Neural cell (in vitro differentiated cells): ENCODE data around the gene ZNF618. TPM values are rescaled to one million over a fixed set of nuclear protein-coding genes. Genes with fewer than 3 reads are reported as not detected.

ENCODE experiments used
- H2AFZ ChIP-seq: fragments of 200-600, 300-800 bp; sonication (generic), shearing (Covaris generic); 2 replicates; pipeline ENCODE4 v1.6.0; 2014; ENCODE audit warnings: low read depth, mild to moderate bottlenecking, antibody characterized with exemption, low read length, moderate library complexity
- H3F3A ChIP-seq: fragments of 200-600 bp; shearing (Covaris generic); 2 replicates; pipeline ENCODE4 v1.6.1; 2016; ENCODE audit warnings: mild to moderate bottlenecking, moderate library complexity, mixed read lengths, antibody characterized with exemption, low read length; ENCODE audit not compliant: insufficient read depth, poor library complexity, severe bottlenecking
- H3K27ac ChIP-seq: fragments of 200-600, 300-800 bp; sonication (generic), shearing (Covaris generic); 2 replicates; pipeline ENCODE4 v1.5.1; 2014; ENCODE audit warnings: mild to moderate bottlenecking, low read length, moderate library complexity
- H3K27me3 ChIP-seq: fragments of 300-800, 200-600 bp; sonication (generic), shearing (Covaris generic); 2 replicates; pipeline ENCODE4 v1.6.0; 2014; ENCODE audit warnings: mild to moderate bottlenecking, low read depth, low read length, moderate library complexity; ENCODE audit not compliant: insufficient read depth
- H3K36me3 ChIP-seq: fragments of 300-800, 200-600 bp; sonication (generic), shearing (Covaris generic); 2 replicates; pipeline ENCODE4 v1.5.1; 2014; ENCODE audit warnings: mild to moderate bottlenecking, antibody characterized with exemption, low read length, moderate library complexity; ENCODE audit not compliant: insufficient read depth
- H3K4me2 ChIP-seq: fragments of 300-800, 200-600 bp; sonication (generic), shearing (Covaris generic); 2 replicates; pipeline ENCODE4 v1.6.0; 2014; ENCODE audit warnings: mild to moderate bottlenecking, low read length
- H3K4me3 ChIP-seq: fragments of 300-800, 200-600 bp; sonication (generic), shearing (Covaris generic); 2 replicates; pipeline ENCODE4 v1.5.1; 2014; ENCODE audit warnings: mild to moderate bottlenecking, low read length, moderate library complexity
- H3K79me2 ChIP-seq: fragments of 200-600 bp; shearing (Covaris generic); replicated peaks from 2 replicates; pipeline ENCODE4 v1.6.0; 2014; ENCODE audit warnings: mild to moderate bottlenecking, low read length, moderate library complexity; ENCODE audit not compliant: insufficient read depth
- H3K9ac ChIP-seq: fragments of 300-800, 200-600 bp; sonication (generic), shearing (Covaris generic); 2 replicates; pipeline ENCODE4 v1.6.1; 2016; ENCODE audit warnings: mild to moderate bottlenecking, low read length, mixed read lengths
- H3K9me2 ChIP-seq: fragments of 200-600 bp; shearing (Covaris generic); 2 replicates; pipeline ENCODE4 v1.6.1; 2016; ENCODE audit warnings: mild to moderate bottlenecking, low read length, mixed read lengths; ENCODE audit not compliant: insufficient read depth
- H3K9me3 ChIP-seq: fragments of 200-600, 300-800 bp; sonication (generic), shearing (Covaris generic); 2 replicates; pipeline ENCODE4 v1.6.1; 2016; ENCODE audit warnings: mild to moderate bottlenecking, mixed run types, low read length, moderate library complexity, mixed read lengths
- H4K20me1 ChIP-seq: fragments of 200-600 bp; shearing (Covaris generic); 2 replicates; pipeline ENCODE4 v1.6.1; 2016; ENCODE audit warnings: mild to moderate bottlenecking, mixed run types; ENCODE audit not compliant: insufficient read depth
- EP300 ChIP-seq: fragments of 450-650 bp; conservative IDR thresholded peaks from 2 replicates; pipeline ENCODE4 v1.6.1; 2014; ENCODE audit warnings: antibody characterized with exemption, mild to moderate bottlenecking, moderate library complexity; ENCODE audit not compliant: poor library complexity, severe bottlenecking
- EZH2 ChIP-seq: fragments of 200-600, 300-800 bp; shearing (Covaris generic), sonication (generic); IDR thresholded peaks from 2 replicates; pipeline ENCODE4 v1.6.1; 2014; ENCODE audit warnings: antibody characterized with exemption, low read length, borderline replicate concordance, mild to moderate bottlenecking; ENCODE audit not compliant: insufficient read depth, poor library complexity, severe bottlenecking
- MXI1 ChIP-seq: fragments of 450-650 bp; conservative IDR thresholded peaks from 2 replicates; pipeline ENCODE4 v1.6.1; 2014; ENCODE audit warnings: antibody characterized with exemption, mild to moderate bottlenecking; ENCODE audit not compliant: poor library complexity, severe bottlenecking
- POLR2AphosphoS5 ChIP-seq: IDR thresholded peaks from 2 replicates; pipeline ENCODE4 v1.6.1; 2012
- RAD21 ChIP-seq: fragments of 450-650 bp; conservative IDR thresholded peaks from 2 replicates; pipeline ENCODE4 v1.6.1; 2014; ENCODE audit warnings: antibody characterized with exemption, mild to moderate bottlenecking, moderate library complexity
- SMC3 ChIP-seq: fragments of 450-650 bp; conservative IDR thresholded peaks from 2 replicates; pipeline ENCODE4 v1.6.1; 2014; ENCODE audit warnings: antibody characterized with exemption, mild to moderate bottlenecking, moderate library complexity; ENCODE audit not compliant: poor library complexity
- TAF1 ChIP-seq: IDR thresholded peaks from 2 replicates; pipeline ENCODE4 v1.6.1; 2012; ENCODE audit warnings: low read depth
- polyA plus RNA-seq: library from polyadenylated mRNA; depleted of rRNA; stranded (reverse); fragments of >200 nt; gene quantifications from 2 replicates; pipeline ENCODE4 v1.2.3, GENCODE V29; 2014
- TF ChIP-seq, protein P1 (sequence below): IDR thresholded peaks from 2 replicates; pipeline ENCODE4 v1.6.1; 2012; ENCODE audit warnings: borderline replicate concordance
- TF ChIP-seq, protein P2 (sequence below): fragments of 450-650 bp; IDR thresholded peaks from 2 replicates; pipeline ENCODE4 v1.5.1; 2014; ENCODE audit warnings: antibody characterized with exemption, mild to moderate bottlenecking, moderate library complexity; ENCODE audit not compliant: poor library complexity, severe bottlenecking

Gene ZNF618
- polyA plus RNA-seq, 1 donor from 2014 or later: 7.1 TPM

DNA sequence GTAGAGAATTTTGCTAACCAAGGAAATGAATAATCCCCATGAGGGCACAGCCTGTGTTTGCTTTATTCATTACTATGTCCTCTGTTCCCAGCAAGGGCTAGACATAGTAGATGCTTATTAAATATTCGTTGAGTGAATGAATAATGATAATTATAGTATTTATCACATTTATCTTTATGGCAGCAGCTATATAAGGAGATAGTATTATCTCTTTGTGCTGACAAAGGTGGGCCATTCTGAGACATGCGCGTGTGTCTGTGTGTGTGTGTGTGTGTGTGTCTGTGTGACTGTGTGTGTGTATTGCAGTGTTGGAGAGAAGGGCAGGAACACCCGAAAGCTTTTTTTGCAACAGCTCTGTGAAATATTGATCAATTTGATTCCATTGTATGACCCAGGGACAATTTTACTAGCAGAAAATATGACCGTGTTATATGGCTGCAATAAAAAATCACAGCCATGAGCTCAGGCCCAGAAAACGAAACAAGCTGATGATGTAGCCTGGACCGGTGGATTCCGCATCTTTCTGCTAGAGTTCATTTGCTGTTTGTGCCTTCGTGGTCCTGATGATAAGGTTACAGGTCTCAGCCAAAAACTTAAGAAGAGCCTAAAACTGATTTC is 39.8 kb downstream of the ZNF618 start:
- Histone ChIP-seq H3K36me3 (peaks cover 6% of the 10 kb centered on the region), H3K4me2 (no peak overlapping the region), H3K9me3 (no peaks in the 10 kb centered on the region), H3K27ac (no peak overlapping the region), H3K9me2 (no peaks in the 10 kb centered on the region), H3K9ac (no peak overlapping the region), H2AFZ (no peak overlapping the region), H3K27me3 (no peaks in the 10 kb centered on the region), H3F3A (no peaks in the 10 kb centered on the region), H4K20me1 (no peaks in the 10 kb centered on the region), H3K4me3 (no peak overlapping the region), H3K79me2 (peaks cover 54% of the 10 kb centered on the region)
- TF ChIP-seq SMC3: no peak
- no peak for TF ChIP-seq TAF1
- no peak for TF ChIP-seq EZH2
- no peak for TF ChIP-seq MXI1
- TF ChIP-seq EP300: no peak
- no peak for TF ChIP-seq RAD21
- no peak for TF ChIP-seq POLR2AphosphoS5
- TF ChIP-seq, protein P1, sequence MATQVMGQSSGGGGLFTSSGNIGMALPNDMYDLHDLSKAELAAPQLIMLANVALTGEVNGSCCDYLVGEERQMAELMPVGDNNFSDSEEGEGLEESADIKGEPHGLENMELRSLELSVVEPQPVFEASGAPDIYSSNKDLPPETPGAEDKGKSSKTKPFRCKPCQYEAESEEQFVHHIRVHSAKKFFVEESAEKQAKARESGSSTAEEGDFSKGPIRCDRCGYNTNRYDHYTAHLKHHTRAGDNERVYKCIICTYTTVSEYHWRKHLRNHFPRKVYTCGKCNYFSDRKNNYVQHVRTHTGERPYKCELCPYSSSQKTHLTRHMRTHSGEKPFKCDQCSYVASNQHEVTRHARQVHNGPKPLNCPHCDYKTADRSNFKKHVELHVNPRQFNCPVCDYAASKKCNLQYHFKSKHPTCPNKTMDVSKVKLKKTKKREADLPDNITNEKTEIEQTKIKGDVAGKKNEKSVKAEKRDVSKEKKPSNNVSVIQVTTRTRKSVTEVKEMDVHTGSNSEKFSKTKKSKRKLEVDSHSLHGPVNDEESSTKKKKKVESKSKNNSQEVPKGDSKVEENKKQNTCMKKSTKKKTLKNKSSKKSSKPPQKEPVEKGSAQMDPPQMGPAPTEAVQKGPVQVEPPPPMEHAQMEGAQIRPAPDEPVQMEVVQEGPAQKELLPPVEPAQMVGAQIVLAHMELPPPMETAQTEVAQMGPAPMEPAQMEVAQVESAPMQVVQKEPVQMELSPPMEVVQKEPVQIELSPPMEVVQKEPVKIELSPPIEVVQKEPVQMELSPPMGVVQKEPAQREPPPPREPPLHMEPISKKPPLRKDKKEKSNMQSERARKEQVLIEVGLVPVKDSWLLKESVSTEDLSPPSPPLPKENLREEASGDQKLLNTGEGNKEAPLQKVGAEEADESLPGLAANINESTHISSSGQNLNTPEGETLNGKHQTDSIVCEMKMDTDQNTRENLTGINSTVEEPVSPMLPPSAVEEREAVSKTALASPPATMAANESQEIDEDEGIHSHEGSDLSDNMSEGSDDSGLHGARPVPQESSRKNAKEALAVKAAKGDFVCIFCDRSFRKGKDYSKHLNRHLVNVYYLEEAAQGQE: no peak
- TF ChIP-seq, protein P2, sequence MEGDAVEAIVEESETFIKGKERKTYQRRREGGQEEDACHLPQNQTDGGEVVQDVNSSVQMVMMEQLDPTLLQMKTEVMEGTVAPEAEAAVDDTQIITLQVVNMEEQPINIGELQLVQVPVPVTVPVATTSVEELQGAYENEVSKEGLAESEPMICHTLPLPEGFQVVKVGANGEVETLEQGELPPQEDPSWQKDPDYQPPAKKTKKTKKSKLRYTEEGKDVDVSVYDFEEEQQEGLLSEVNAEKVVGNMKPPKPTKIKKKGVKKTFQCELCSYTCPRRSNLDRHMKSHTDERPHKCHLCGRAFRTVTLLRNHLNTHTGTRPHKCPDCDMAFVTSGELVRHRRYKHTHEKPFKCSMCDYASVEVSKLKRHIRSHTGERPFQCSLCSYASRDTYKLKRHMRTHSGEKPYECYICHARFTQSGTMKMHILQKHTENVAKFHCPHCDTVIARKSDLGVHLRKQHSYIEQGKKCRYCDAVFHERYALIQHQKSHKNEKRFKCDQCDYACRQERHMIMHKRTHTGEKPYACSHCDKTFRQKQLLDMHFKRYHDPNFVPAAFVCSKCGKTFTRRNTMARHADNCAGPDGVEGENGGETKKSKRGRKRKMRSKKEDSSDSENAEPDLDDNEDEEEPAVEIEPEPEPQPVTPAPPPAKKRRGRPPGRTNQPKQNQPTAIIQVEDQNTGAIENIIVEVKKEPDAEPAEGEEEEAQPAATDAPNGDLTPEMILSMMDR: no peak

DNA sequence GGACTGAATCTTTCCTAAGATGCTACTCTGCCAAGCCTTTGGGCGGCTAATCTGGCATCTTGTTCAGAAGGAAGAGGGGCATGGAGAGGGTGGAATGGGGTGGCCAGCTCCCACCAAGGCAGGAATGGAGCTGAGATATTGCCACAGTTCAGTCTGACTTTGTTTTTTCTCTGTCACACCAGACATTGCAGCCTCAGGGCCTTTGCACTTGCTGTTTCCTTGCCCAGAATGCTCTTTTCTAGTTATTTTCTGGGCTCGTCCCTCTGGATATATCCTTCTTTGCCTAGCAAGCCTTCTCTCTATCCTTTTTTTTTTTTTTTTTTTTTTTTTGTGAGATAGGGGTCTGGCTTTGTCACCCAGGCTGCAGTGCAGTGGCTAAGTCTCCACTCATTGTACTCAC is 40.8 kb downstream of the ZNF618 start:
- peaks cover 57% of the 10 kb centered on the region for H3K79me2 ChIP-seq
- no peak for TF ChIP-seq RAD21
- TF ChIP-seq, protein P1: no peak
- TF ChIP-seq SMC3: no peak
- no peak for TF ChIP-seq TAF1
- TF ChIP-seq EZH2: no peak
- TF ChIP-seq, protein P2: no peak
- TF ChIP-seq EP300: no peak
- TF ChIP-seq POLR2AphosphoS5: no peak
- no peak for TF ChIP-seq MXI1
- no peaks in the 10 kb centered on the region for H4K20me1 ChIP-seq

More for the DNA sequence above, 40.8 kb downstream of the ZNF618 start:
- H3K27ac ChIP-seq: no peak overlapping the region
- no peak overlapping the region for H3K9ac ChIP-seq
- H3K9me3 ChIP-seq: no peaks in the 10 kb centered on the region
- H3K4me2 ChIP-seq: no peak overlapping the region
- no peaks in the 10 kb centered on the region for H3F3A ChIP-seq
- H3K4me3 ChIP-seq: no peak overlapping the region
- H3K27me3 ChIP-seq: no peaks in the 10 kb centered on the region
- H2AFZ ChIP-seq: no peak overlapping the region
- H3K9me2 ChIP-seq: no peaks in the 10 kb centered on the region
- peaks cover 6% of the 10 kb centered on the region for H3K36me3 ChIP-seq
